ENCODE data around the gene PGC. TPM values are rescaled to one million over a fixed set of nuclear protein-coding genes. Genes with fewer than 3 reads are reported as not detected.
"Not testable (repeated sequence)": the region's sequence is repeated elsewhere in the genome, so short reads cannot be mapped to it uniquely, and the experiment has no call there.

PGC gene
- total RNA-seq, 6 donors from 2014 or later, result 241 to 4,380 (median 659) TPM

GRCh38 chr6:41767112-41767833 is 20.1 kb upstream of the PGC start:
- peaks cover 3 to 26% (median 21%) of the 10 kb centered on the region in 4 donors for H3K36me3 ChIP-seq
- peak; percentile 49 to 79 for ATAC-seq (ENCODE audit: low FRiP score in 2 of 2)

GRCh38 chr6:41766043-41766664 is 19.0 kb upstream of the PGC start:
- Histone ChIP-seq H3K27ac (peak overlapping the region in 3 of 4 donors; percentile 73 to 81 (median 77)), H3K4me1 (peaks cover 17 to 26% (median 24%) of the 10 kb centered on the region in 4 donors), H3K36me3 (peaks cover 3 to 14% (median 10%) of the 10 kb centered on the region in 4 donors)
- H3K27me3 ChIP-seq; H3K4me3 ChIP-seq; H3K9me3 ChIP-seq; DNase-seq; ATAC-seq (ENCODE audit: low FRiP score in 2 of 2): not testable (repeated sequence)
- 93 to 96% methylated on average over 4 of the region's 4 CpGs for WGBS, 2 donors

More at GRCh38 chr6:41767112-41767833, 20.1 kb upstream of the PGC start:
- peak in 1 of 2 donors; percentile 76 for DNase-seq
- Histone ChIP-seq H3K27me3 (no peaks in the 10 kb centered on the region), H3K4me1 (peaks cover 17 to 26% (median 24%) of the 10 kb centered on the region in 4 donors), H3K4me3 (no peak overlapping the region), H3K9me3 (no peaks in the 10 kb centered on the region), H3K27ac (peak overlapping the region; percentile 61 to 81 (median 75))
- 33 to 43% methylated on average over 12 of the region's 12 CpGs for WGBS, 2 donors
- TF ChIP-seq POLR2AphosphoS5 (IDR thresholded peaks at IDR 0.05), result peak in 1 of 2 donors; percentile 33
- TF ChIP-seq EP300 (IDR thresholded peaks at IDR 0.05), result no peak
- no peak for TF ChIP-seq POLR2A (IDR thresholded peaks at IDR 0.05)
- no peak for TF ChIP-seq CTCF (IDR thresholded peaks at IDR 0.05)

- Histone ChIP-seq H3K27ac (no peak overlapping the region), H3K4me3 (no peak overlapping the region), H3K9me3 (no peaks in the 10 kb centered on the region), H3K36me3 (no peaks in the 10 kb centered on the region), H3K27me3 (no peaks in the 10 kb centered on the region), H3K4me1 (peaks cover 12 to 18% (median 17%) of the 10 kb centered on the region in 4 donors)
- DNase-seq (no peak), ATAC-seq (ENCODE audit: low FRiP score in 2 of 2) (no peak)
- 9 to 28% methylated on average over 2 of the region's 2 CpGs for WGBS, 2 donors
- TF ChIP-seq EP300 (IDR thresholded peaks at IDR 0.05), result no peak
- no peak for TF ChIP-seq CTCF (IDR thresholded peaks at IDR 0.05)
- no peak for TF ChIP-seq POLR2AphosphoS5 (IDR thresholded peaks at IDR 0.05)
- no peak for TF ChIP-seq POLR2A (IDR thresholded peaks at IDR 0.05)
These were observed 16.3 kb upstream of the PGC start for GRCh38 chr6:41763470-41763869.

- Histone ChIP-seq H3K4me3 (no peak overlapping the region), H3K36me3 (no peaks in the 10 kb centered on the region), H3K9me3 (no peaks in the 10 kb centered on the region), H3K27ac (no peak overlapping the region), H3K27me3 (no peaks in the 10 kb centered on the region), H3K4me1 (no peaks in the 10 kb centered on the region)
- WGBS, 2 donors, result 87 to 92% methylated on average over 2 of the region's 2 CpGs
- TF ChIP-seq POLR2AphosphoS5 (IDR thresholded peaks at IDR 0.05) (no peak), POLR2A (IDR thresholded peaks at IDR 0.05) (no peak), EP300 (IDR thresholded peaks at IDR 0.05) (no peak)
- no peak for ATAC-seq (ENCODE audit: low FRiP score in 2 of 2)
- DNase-seq, result no peak
These were observed 12.8 kb upstream of the PGC start for GRCh38 chr6:41759905-41760579.

- no peaks in the 10 kb centered on the region for H3K36me3 ChIP-seq
- no peak overlapping the region for H3K4me3 ChIP-seq
- ATAC-seq (ENCODE audit: low FRiP score in 2 of 2), result peak; percentile 7 to 22
- 85 to 88% methylated on average over 11 to 13 of the region's 13 CpGs for WGBS, 2 donors
- H3K27me3 ChIP-seq, result no peaks in the 10 kb centered on the region
- no peak for TF ChIP-seq POLR2AphosphoS5 (IDR thresholded peaks at IDR 0.05)
- no peak for TF ChIP-seq EP300 (IDR thresholded peaks at IDR 0.05)
- TF ChIP-seq CTCF (IDR thresholded peaks at IDR 0.05), result no peak
- no peak for TF ChIP-seq POLR2A (IDR thresholded peaks at IDR 0.05)
- no peak for DNase-seq
- H3K4me1 ChIP-seq, result no peaks in the 10 kb centered on the region
- H3K9me3 ChIP-seq, result no peaks in the 10 kb centered on the region
- no peak overlapping the region for H3K27ac ChIP-seq
These were observed 12.1 kb upstream of the PGC start for GRCh38 chr6:41759106-41759904.
